Motor neuron (in vitro differentiated cells): ENCODE results near the gene CCBE1. TPM values are rescaled to one million over a fixed set of nuclear protein-coding genes. Genes with fewer than 3 reads are reported as not detected.
"Not testable (repeated sequence)": the region's sequence is repeated elsewhere in the genome, so short reads cannot be mapped to it uniquely, and the experiment has no call there.

ENCODE experiments used
- ATAC-seq, 8 experiments: fragments of 200-7000 bp; cut with Tn5 transposase; replicated peaks in 6 of 8; 2 replicates each; pipeline ENCODE4 v1.8.0; 2021; ENCODE audit warnings: mild to moderate bottlenecking in 8 of 8, moderate library complexity in 8 of 8
- H3K27ac ChIP-seq, 2 donors: fragments of 250-450 bp; sonication (Bioruptor Pico); 2 replicates each; pipeline ENCODE4 v1.9.0; 2021; ENCODE audit warnings: antibody characterized with exemption in 2 of 2, mild to moderate bottlenecking in 2 of 2, moderate library complexity in 1 of 2
- H3K4me1 ChIP-seq, 2 donors: fragments of 250-450 bp; sonication (Bioruptor Pico); replicated peaks in 1 of 2; 2 replicates each; pipeline ENCODE4 v1.6.1; 2021; ENCODE audit warnings: antibody characterized with exemption in 2 of 2, mild to moderate bottlenecking in 2 of 2, moderate library complexity in 1 of 2
- H3K4me3 ChIP-seq, 5 donors: fragments of 250-450 bp; sonication (Bioruptor Pico); 2 replicates each; pipeline ENCODE4 v1.9.0; 2021; ENCODE audit warnings: antibody characterized with exemption in 5 of 5, mild to moderate bottlenecking in 5 of 5, moderate library complexity in 4 of 5
- WGBS, 10 experiments: fragments of 450-650 bp; shearing (Covaris generic); methylation state at CpG; one replicate each; pipeline ENCODE4 v1.0.0; 2022; 5-methylcytosine and 5-hydroxymethylcytosine counted together
- in situ Hi-C, 9 experiments: fragments of 400-800 bp; cut with MboI; loops; one replicate each; pipeline ENCODE4 v1.15.0; 2021; ENCODE audit warnings: low sequenced_read_pairs in 9 of 9, low pct_unique_long_range_greater_than_20kb in 2 of 9; ENCODE audit not compliant: unreplicated experiment in 9 of 9
- total RNA-seq, 8 experiments: library from RNA; unstranded; fragments of 300-600 nt; gene quantifications; 2 replicates each; pipeline versions ENCODE4 v1.2.3 to v1.2.4, GENCODE V29; 2022

CCBE1 gene
- total RNA-seq, 8 experiments from 2014 or later = 0.04 to 5.5 (median 1.1) TPM

- Histone ChIP-seq H3K4me1 (peaks cover 0 to 10% of the 10 kb centered on the region in 2 donors), H3K27ac (no peak overlapping the region), H3K4me3 (no peak overlapping the region)
- WGBS, 10 experiments = 66 to 100% (median 73%) methylated on average over 2 to 4 of the region's 5 CpGs; no CpG with 5 or more reads in 4 of the 10 experiments
- no peak for ATAC-seq
- in situ Hi-C loops = no loop called here
These were observed 40.2 kb downstream of the CCBE1 start for GRCh38 chr18:59657012-59657411.

GRCh38 chr18:59656373-59656887, 40.8 kb downstream of the CCBE1 start:
- no peak overlapping the region for H3K4me3 ChIP-seq
- in situ Hi-C loops = no loop called here
- WGBS, 10 experiments = 25 to 93% (median 72%) methylated on average over 1 to 6 of the region's 6 CpGs; no CpG with 5 or more reads in 1 of the 10 experiments
- ATAC-seq = no peak
- no peak overlapping the region for H3K27ac ChIP-seq
- peaks cover 0 to 10% of the 10 kb centered on the region in 2 donors for H3K4me1 ChIP-seq

- Histone ChIP-seq H3K27ac (no peak overlapping the region), H3K4me1 (peaks cover 0 to 10% of the 10 kb centered on the region in 2 donors), H3K4me3 (no peak overlapping the region)
- in situ Hi-C loops = no loop called here
- 0 to 100% (median 67%) methylated on average over 1 to 2 of the region's 2 CpGs; no CpG with 5 or more reads in 3 of the 10 experiments for WGBS, 10 experiments
- ATAC-seq = no peak
These were observed 41.5 kb downstream of the CCBE1 start for GRCh38 chr18:59655676-59656075.

- no peak for ATAC-seq
- Histone ChIP-seq H3K4me3 (no peak overlapping the region), H3K4me1 (no peaks in the 10 kb centered on the region), H3K27ac (no peak overlapping the region)
- in situ Hi-C loops = no loop called here
- 66 to 100% (median 91%) methylated on average over 1 to 5 of the region's 5 CpGs; no CpG with 5 or more reads in 1 of the 10 experiments for WGBS, 10 experiments
These were observed 46.2 kb downstream of the CCBE1 start for GRCh38 chr18:59651071-59651470.

- Histone ChIP-seq H3K4me1 (no peaks in the 10 kb centered on the region), H3K4me3 (no peak overlapping the region), H3K27ac (no peak overlapping the region)
- peak in 2 of 8 experiments; percentile 43 to 77 for ATAC-seq
- WGBS, 10 experiments = 70 to 92% (median 85%) methylated on average over 2 to 11 of the region's 11 CpGs; no CpG with 5 or more reads in 2 of the 10 experiments
- in situ Hi-C loops = no loop called here
These were observed 46.9 kb downstream of the CCBE1 start for GRCh38 chr18:59650266-59650820.

GRCh38 chr18:59649591-59649990, 47.6 kb downstream of the CCBE1 start:
- H3K27ac ChIP-seq = no peak overlapping the region
- in situ Hi-C loops = loop anchor here in 4 of 9 experiments (25.0 kb wide), 1 partner anchor 163 kb away; no protein-coding TSS in a partner anchor
- 0 to 80% methylated on average over 1 of the region's 1 CpG; no CpG with 5 or more reads in 8 of the 10 experiments for WGBS, 10 experiments
- no peak overlapping the region for H3K4me3 ChIP-seq
- no peaks in the 10 kb centered on the region for H3K4me1 ChIP-seq
- ATAC-seq = no peak

GRCh38 chr18:59648469-59648868, 48.8 kb downstream of the CCBE1 start:
- not testable (repeated sequence) for H3K4me3 ChIP-seq, ATAC-seq, H3K27ac ChIP-seq, H3K4me1 ChIP-seq
- in situ Hi-C loops = loop anchor here in 4 of 9 experiments (25.0 kb wide), 1 partner anchor 164 kb away; no protein-coding TSS in a partner anchor
- WGBS, 10 experiments = 53 to 100% (median 85%) methylated on average over 1 to 5 of the region's 10 CpGs; no CpG with 5 or more reads in 2 of the 10 experiments

- WGBS, 10 experiments = 10 to 100% (median 82%) methylated on average over 1 to 2 of the region's 2 CpGs; no CpG with 5 or more reads in 1 of the 10 experiments
- H3K4me1 ChIP-seq = no peaks in the 10 kb centered on the region
- no peak overlapping the region for H3K4me3 ChIP-seq
- in situ Hi-C loops = loop anchor here in 4 of 9 experiments (25.0 kb wide), 1 partner anchor 165 kb away; no protein-coding TSS in a partner anchor
- no peak for ATAC-seq
- no peak overlapping the region for H3K27ac ChIP-seq
These were observed 50.3 kb downstream of the CCBE1 start for GRCh38 chr18:59646963-59647307.

GRCh38 chr18:59646228-59646962, 50.8 kb downstream of the CCBE1 start:
- 17 to 100% (median 76%) methylated on average over 1 to 9 of the region's 11 CpGs for WGBS, 10 experiments
- in situ Hi-C loops = loop anchor here in 4 of 9 experiments (25.0 kb wide), 1 partner anchor 166 kb away; no protein-coding TSS in a partner anchor
- ATAC-seq = no peak
- Histone ChIP-seq H3K4me3 (no peak overlapping the region), H3K27ac (no peak overlapping the region), H3K4me1 (no peaks in the 10 kb centered on the region)

- in situ Hi-C loops = loop anchor here in 4 of 9 experiments (25.0 kb wide), 1 partner anchor 169 kb away; no protein-coding TSS in a partner anchor
These were observed 53.5 kb downstream of the CCBE1 start for GRCh38 chr18:59643740-59644139.

GRCh38 chr18:59640721-59641120, 56.5 kb downstream of the CCBE1 start:
- WGBS, 10 experiments = 4 to 100% (median 36%) methylated on average over 1 to 3 of the region's 3 CpGs; no CpG with 5 or more reads in 3 of the 10 experiments
- no peak for ATAC-seq
- no peak overlapping the region for H3K4me3 ChIP-seq
- no peaks in the 10 kb centered on the region for H3K4me1 ChIP-seq
- H3K27ac ChIP-seq = no peak overlapping the region
- in situ Hi-C loops = loop anchor here in 4 of 9 experiments (25.0 kb wide), 1 partner anchor 172 kb away; no protein-coding TSS in a partner anchor

More at GRCh38 chr18:59643740-59644139, 53.5 kb downstream of the CCBE1 start:
- WGBS, 10 experiments = 95 to 100% (median 100%) methylated on average over 2 to 3 of the region's 6 CpGs; no CpG with 5 or more reads in 5 of the 10 experiments
- no peak overlapping the region for H3K4me3 ChIP-seq
- H3K4me1 ChIP-seq = no peaks in the 10 kb centered on the region
- no peak overlapping the region for H3K27ac ChIP-seq
- no peak for ATAC-seq

- no peak for ATAC-seq
- no peak overlapping the region for H3K4me3 ChIP-seq
- in situ Hi-C loops = loop anchor here in 4 of 9 experiments (25.0 kb wide), 1 partner anchor 172 kb away; no protein-coding TSS in a partner anchor
- 11 to 100% (median 46%) methylated on average over 1 to 5 of the region's 5 CpGs for WGBS, 10 experiments
- H3K27ac ChIP-seq = no peak overlapping the region
- no peaks in the 10 kb centered on the region for H3K4me1 ChIP-seq
These were observed 57.4 kb downstream of the CCBE1 start for GRCh38 chr18:59639821-59640220.

- in situ Hi-C loops = loop anchor here in 4 of 9 experiments (25.0 kb wide), 1 partner anchor 173 kb away; no protein-coding TSS in a partner anchor
- ATAC-seq = no peak
These were observed 58.1 kb downstream of the CCBE1 start for GRCh38 chr18:59639136-59639535.

More at GRCh38 chr18:59639136-59639535, 58.1 kb downstream of the CCBE1 start:
- WGBS, 10 experiments = 33 to 94% (median 83%) methylated on average over 2 of the region's 2 CpGs; no CpG with 5 or more reads in 3 of the 10 experiments
- Histone ChIP-seq H3K27ac (no peak overlapping the region), H3K4me3 (no peak overlapping the region), H3K4me1 (no peaks in the 10 kb centered on the region)
